ENCODE results near the gene OXCT2.
"Not testable (repeated sequence)": the region's sequence is repeated elsewhere in the genome, so short reads cannot be mapped to it uniquely, and the experiment has no call there.

Gene OXCT2

GRCh38 chr1:39787468-39787867 is 16.3 kb upstream of the OXCT2 start:
- no peak for DNase-seq (ENCODE audit: low read depth, low spot score)

- not testable (repeated sequence) for DNase-seq (ENCODE audit: low read depth, low spot score)
Measured at GRCh38 chr1:39787108-39787375, 15.9 kb upstream of the OXCT2 start.

- not testable (repeated sequence) for DNase-seq (ENCODE audit: low read depth, low spot score)
Measured at GRCh38 chr1:39786303-39787107, 15.4 kb upstream of the OXCT2 start.

GRCh38 chr1:39782685-39783084 is 11.5 kb upstream of the OXCT2 start:
- not testable (repeated sequence) for DNase-seq (ENCODE audit: low read depth, low spot score)

GRCh38 chr1:39782103-39782502 is 11.0 kb upstream of the OXCT2 start:
- no peak for DNase-seq (ENCODE audit: low read depth, low spot score)

- no peak for DNase-seq (ENCODE audit: low read depth, low spot score)
Measured at GRCh38 chr1:39781349-39781715, 10.2 kb upstream of the OXCT2 start.

- DNase-seq (ENCODE audit: low read depth, low spot score), result no peak
Measured at GRCh38 chr1:39779821-39780220, 8.7 kb upstream of the OXCT2 start.

- no peak for DNase-seq (ENCODE audit: low read depth, low spot score)
Measured at GRCh38 chr1:39779137-39779536, 8.0 kb upstream of the OXCT2 start.

- not testable (repeated sequence) for DNase-seq (ENCODE audit: low read depth, low spot score)
Measured at GRCh38 chr1:39778463-39779099, 7.4 kb upstream of the OXCT2 start.

- DNase-seq (ENCODE audit: low read depth, low spot score), result not testable (repeated sequence)
Measured at GRCh38 chr1:39777896-39778295, 6.7 kb upstream of the OXCT2 start.

- no peak for DNase-seq (ENCODE audit: low read depth, low spot score)
Measured at GRCh38 chr1:39777306-39777705, 6.2 kb upstream of the OXCT2 start.

GRCh38 chr1:39776886-39777285 is 5.7 kb upstream of the OXCT2 start:
- no peak for DNase-seq (ENCODE audit: low read depth, low spot score)

- DNase-seq (ENCODE audit: low read depth, low spot score), result no peak
Measured at GRCh38 chr1:39776400-39776713, 5.2 kb upstream of the OXCT2 start.

GRCh38 chr1:39775676-39776399 is 4.7 kb upstream of the OXCT2 start:
- DNase-seq (ENCODE audit: low read depth, low spot score), result not testable (repeated sequence)

- DNase-seq (ENCODE audit: low read depth, low spot score), result not testable (repeated sequence)
Measured at GRCh38 chr1:39775141-39775540, 4.0 kb upstream of the OXCT2 start.

- not testable (repeated sequence) for DNase-seq (ENCODE audit: low read depth, low spot score)
Measured at GRCh38 chr1:39773369-39773979, 2.3 kb upstream of the OXCT2 start.

- not testable (repeated sequence) for DNase-seq (ENCODE audit: low read depth, low spot score)
Measured at GRCh38 chr1:39770100-39771021, 787 bp downstream of the OXCT2 start.

GRCh38 chr1:39769502-39769901 is 1.6 kb downstream of the OXCT2 start:
- DNase-seq (ENCODE audit: low read depth, low spot score), result not testable (repeated sequence)

- not testable (repeated sequence) for DNase-seq (ENCODE audit: low read depth, low spot score)
Measured at GRCh38 chr1:39766466-39766865, 4.7 kb downstream of the OXCT2 start.

- DNase-seq (ENCODE audit: low read depth, low spot score), result not testable (repeated sequence)
Measured at GRCh38 chr1:39764512-39764911, 6.6 kb downstream of the OXCT2 start.

- DNase-seq (ENCODE audit: low read depth, low spot score), result not testable (repeated sequence)
Measured at GRCh38 chr1:39763619-39764374, 7.4 kb downstream of the OXCT2 start.

Data from iPS DF 19.7 (cell line).